G401.6 (cell line): ENCODE results near the gene KIRREL3.

ENCODE experiments used
- FAIRE-seq: peaks from 2 replicates; lab custom pipeline; 2012; peaks lifted over from hg19 to GRCh38; lab: Jason Lieb, UNC

KIRREL3 gene

GRCh38 chr11:126506789-126507188 lies 493.8 kb downstream of the KIRREL3 start:
- no peak for FAIRE-seq

- no peak for FAIRE-seq
These were observed 497.6 kb downstream of the KIRREL3 start for GRCh38 chr11:126502982-126503381.

- FAIRE-seq: no peak
These were observed 498.4 kb downstream of the KIRREL3 start for GRCh38 chr11:126502159-126502558.

- FAIRE-seq: no peak
These were observed 498.9 kb downstream of the KIRREL3 start for GRCh38 chr11:126501641-126502040.

- no peak for FAIRE-seq
These were observed 499.6 kb downstream of the KIRREL3 start for GRCh38 chr11:126500981-126501380.

GRCh38 chr11:126499131-126499752 lies 501.3 kb downstream of the KIRREL3 start:
- no peak for FAIRE-seq

- FAIRE-seq: no peak
These were observed 502.3 kb downstream of the KIRREL3 start for GRCh38 chr11:126498281-126498680.

GRCh38 chr11:126497581-126498122 lies 502.9 kb downstream of the KIRREL3 start:
- FAIRE-seq: no peak

GRCh38 chr11:126496576-126497337 lies 503.8 kb downstream of the KIRREL3 start:
- FAIRE-seq: no peak

GRCh38 chr11:126495281-126496220 lies 505.0 kb downstream of the KIRREL3 start:
- no peak for FAIRE-seq

GRCh38 chr11:126494831-126495230 lies 505.7 kb downstream of the KIRREL3 start:
- FAIRE-seq: no peak

- FAIRE-seq: no peak
These were observed 508.1 kb downstream of the KIRREL3 start for GRCh38 chr11:126492331-126493082.

- no peak for FAIRE-seq
These were observed 509.5 kb downstream of the KIRREL3 start for GRCh38 chr11:126491092-126491491.

- FAIRE-seq: no peak
These were observed 510.5 kb downstream of the KIRREL3 start for GRCh38 chr11:126489836-126490660.

- no peak for FAIRE-seq
These were observed 511.8 kb downstream of the KIRREL3 start for GRCh38 chr11:126488591-126489370.

GRCh38 chr11:126487711-126488110 lies 512.9 kb downstream of the KIRREL3 start:
- no peak for FAIRE-seq

GRCh38 chr11:126485986-126486635 lies 514.5 kb downstream of the KIRREL3 start:
- no peak for FAIRE-seq

- FAIRE-seq: no peak
These were observed 515.4 kb downstream of the KIRREL3 start for GRCh38 chr11:126485021-126485792.

- FAIRE-seq: no peak
These were observed 516.3 kb downstream of the KIRREL3 start for GRCh38 chr11:126484266-126484665.
